Ishikawa (cell line): Measurements from ENCODE around the gene CPNE9.

Experiments used
- CEBPB ChIP-seq: IDR thresholded peaks from 2 replicates; pipeline ENCODE4 v1.6.1; 2012
- CREB1 ChIP-seq: IDR thresholded peaks from 2 replicates; pipeline ENCODE4 v1.6.1; 2012; ENCODE audit warnings: low read depth
- EGR1 ChIP-seq: IDR thresholded peaks from 2 replicates; pipeline ENCODE4 v1.6.1; 2012
- EP300 ChIP-seq: IDR thresholded peaks from 2 replicates; pipeline ENCODE4 v1.6.1; 2012; ENCODE audit warnings: borderline replicate concordance
- FOXM1 ChIP-seq: IDR thresholded peaks from 2 replicates; pipeline ENCODE4 v1.6.1; 2012; ENCODE audit warnings: low read depth, borderline replicate concordance
- NFIC ChIP-seq: IDR thresholded peaks from 2 replicates; pipeline ENCODE4 v1.6.1; 2012
- RAD21 ChIP-seq: IDR thresholded peaks from 2 replicates; pipeline ENCODE4 v1.6.1; 2012; ENCODE audit warnings: low read depth
- TAF1 ChIP-seq: IDR thresholded peaks from 2 replicates; pipeline ENCODE4 v1.6.1; 2012; ENCODE audit warnings: low read depth, mild to moderate bottlenecking
- TCF12 ChIP-seq: IDR thresholded peaks from 2 replicates; pipeline ENCODE4 v1.6.1; 2012; ENCODE audit warnings: low read depth
- YY1 ChIP-seq: IDR thresholded peaks from 2 replicates; pipeline ENCODE4 v1.6.1; 2012; ENCODE audit warnings: low read depth
- ZBTB7A ChIP-seq: IDR thresholded peaks from 2 replicates; pipeline ENCODE4 v1.6.1; 2012; ENCODE audit warnings: low read depth
- TF ChIP-seq, protein P1 (sequence below): IDR thresholded peaks from 2 replicates; pipeline ENCODE4 v1.6.1; 2012; ENCODE audit warnings: low read depth, mild to moderate bottlenecking
- TF ChIP-seq, protein P2 (sequence below): IDR thresholded peaks from 2 replicates; pipeline ENCODE4 v1.6.1; 2012
- TF ChIP-seq, protein P3 (sequence below): IDR thresholded peaks from 2 replicates; pipeline ENCODE4 v1.6.1; 2012

DNA sequence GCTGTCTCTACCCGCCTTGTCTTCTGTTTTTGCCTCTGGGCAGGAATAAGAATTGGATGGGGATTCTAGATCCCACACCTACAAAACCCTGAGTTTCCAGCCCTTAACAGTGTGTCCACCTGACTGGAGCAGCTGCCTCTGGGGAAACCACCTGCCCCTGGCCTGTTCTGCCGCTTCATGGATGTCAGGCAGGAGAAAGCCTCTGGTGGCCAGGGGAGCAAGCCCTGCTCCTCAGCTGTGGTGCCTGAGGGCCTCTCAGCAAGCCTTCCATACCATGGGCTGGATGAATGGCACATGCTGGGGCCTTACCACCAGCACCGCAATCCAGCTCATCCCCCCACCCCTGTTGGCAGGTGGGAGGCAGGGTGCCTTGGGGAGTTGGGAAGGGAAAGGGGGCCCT, 5.3 kb upstream of the CPNE9 start:
- no peak for TF ChIP-seq ZBTB7A
- TF ChIP-seq CEBPB = no peak
- no peak for TF ChIP-seq NFIC
- no peak for TF ChIP-seq TCF12
- no peak for TF ChIP-seq CREB1
- TF ChIP-seq, protein P1, sequence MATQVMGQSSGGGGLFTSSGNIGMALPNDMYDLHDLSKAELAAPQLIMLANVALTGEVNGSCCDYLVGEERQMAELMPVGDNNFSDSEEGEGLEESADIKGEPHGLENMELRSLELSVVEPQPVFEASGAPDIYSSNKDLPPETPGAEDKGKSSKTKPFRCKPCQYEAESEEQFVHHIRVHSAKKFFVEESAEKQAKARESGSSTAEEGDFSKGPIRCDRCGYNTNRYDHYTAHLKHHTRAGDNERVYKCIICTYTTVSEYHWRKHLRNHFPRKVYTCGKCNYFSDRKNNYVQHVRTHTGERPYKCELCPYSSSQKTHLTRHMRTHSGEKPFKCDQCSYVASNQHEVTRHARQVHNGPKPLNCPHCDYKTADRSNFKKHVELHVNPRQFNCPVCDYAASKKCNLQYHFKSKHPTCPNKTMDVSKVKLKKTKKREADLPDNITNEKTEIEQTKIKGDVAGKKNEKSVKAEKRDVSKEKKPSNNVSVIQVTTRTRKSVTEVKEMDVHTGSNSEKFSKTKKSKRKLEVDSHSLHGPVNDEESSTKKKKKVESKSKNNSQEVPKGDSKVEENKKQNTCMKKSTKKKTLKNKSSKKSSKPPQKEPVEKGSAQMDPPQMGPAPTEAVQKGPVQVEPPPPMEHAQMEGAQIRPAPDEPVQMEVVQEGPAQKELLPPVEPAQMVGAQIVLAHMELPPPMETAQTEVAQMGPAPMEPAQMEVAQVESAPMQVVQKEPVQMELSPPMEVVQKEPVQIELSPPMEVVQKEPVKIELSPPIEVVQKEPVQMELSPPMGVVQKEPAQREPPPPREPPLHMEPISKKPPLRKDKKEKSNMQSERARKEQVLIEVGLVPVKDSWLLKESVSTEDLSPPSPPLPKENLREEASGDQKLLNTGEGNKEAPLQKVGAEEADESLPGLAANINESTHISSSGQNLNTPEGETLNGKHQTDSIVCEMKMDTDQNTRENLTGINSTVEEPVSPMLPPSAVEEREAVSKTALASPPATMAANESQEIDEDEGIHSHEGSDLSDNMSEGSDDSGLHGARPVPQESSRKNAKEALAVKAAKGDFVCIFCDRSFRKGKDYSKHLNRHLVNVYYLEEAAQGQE = no peak
- no peak for TF ChIP-seq EGR1
- no peak for TF ChIP-seq EP300
- TF ChIP-seq, protein P2, sequence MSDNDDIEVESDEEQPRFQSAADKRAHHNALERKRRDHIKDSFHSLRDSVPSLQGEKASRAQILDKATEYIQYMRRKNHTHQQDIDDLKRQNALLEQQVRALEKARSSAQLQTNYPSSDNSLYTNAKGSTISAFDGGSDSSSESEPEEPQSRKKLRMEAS = no peak
- no peak for TF ChIP-seq TAF1
- no peak for TF ChIP-seq RAD21
- no peak for TF ChIP-seq YY1
- TF ChIP-seq, protein P3, sequence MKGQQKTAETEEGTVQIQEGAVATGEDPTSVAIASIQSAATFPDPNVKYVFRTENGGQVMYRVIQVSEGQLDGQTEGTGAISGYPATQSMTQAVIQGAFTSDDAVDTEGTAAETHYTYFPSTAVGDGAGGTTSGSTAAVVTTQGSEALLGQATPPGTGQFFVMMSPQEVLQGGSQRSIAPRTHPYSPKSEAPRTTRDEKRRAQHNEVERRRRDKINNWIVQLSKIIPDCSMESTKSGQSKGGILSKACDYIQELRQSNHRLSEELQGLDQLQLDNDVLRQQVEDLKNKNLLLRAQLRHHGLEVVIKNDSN = no peak
- no peak for TF ChIP-seq FOXM1
